Neural cell (in vitro differentiated cells): Measurements from ENCODE around the gene OR6C2.

Source experiments
- EP300 ChIP-seq: fragments of 450-650 bp; conservative IDR thresholded peaks from 2 replicates; pipeline ENCODE4 v1.6.1; 2014; ENCODE audit warnings: antibody characterized with exemption, mild to moderate bottlenecking, moderate library complexity; ENCODE audit not compliant: poor library complexity, severe bottlenecking
- EZH2 ChIP-seq: fragments of 200-600, 300-800 bp; shearing (Covaris generic), sonication (generic); IDR thresholded peaks from 2 replicates; pipeline ENCODE4 v1.6.1; 2014; ENCODE audit warnings: antibody characterized with exemption, low read length, borderline replicate concordance, mild to moderate bottlenecking; ENCODE audit not compliant: insufficient read depth, poor library complexity, severe bottlenecking
- MXI1 ChIP-seq: fragments of 450-650 bp; conservative IDR thresholded peaks from 2 replicates; pipeline ENCODE4 v1.6.1; 2014; ENCODE audit warnings: antibody characterized with exemption, mild to moderate bottlenecking; ENCODE audit not compliant: poor library complexity, severe bottlenecking
- POLR2AphosphoS5 ChIP-seq: IDR thresholded peaks from 2 replicates; pipeline ENCODE4 v1.6.1; 2012
- RAD21 ChIP-seq: fragments of 450-650 bp; conservative IDR thresholded peaks from 2 replicates; pipeline ENCODE4 v1.6.1; 2014; ENCODE audit warnings: antibody characterized with exemption, mild to moderate bottlenecking, moderate library complexity
- REST ChIP-seq: IDR thresholded peaks from 2 replicates; pipeline ENCODE4 v1.6.1; 2012; ENCODE audit warnings: borderline replicate concordance
- TAF1 ChIP-seq: IDR thresholded peaks from 2 replicates; pipeline ENCODE4 v1.6.1; 2012; ENCODE audit warnings: low read depth
- TF ChIP-seq, protein P1 (sequence below): fragments of 450-650 bp; IDR thresholded peaks from 2 replicates; pipeline ENCODE4 v1.5.1; 2014; ENCODE audit warnings: antibody characterized with exemption, mild to moderate bottlenecking, moderate library complexity; ENCODE audit not compliant: poor library complexity, severe bottlenecking

DNA sequence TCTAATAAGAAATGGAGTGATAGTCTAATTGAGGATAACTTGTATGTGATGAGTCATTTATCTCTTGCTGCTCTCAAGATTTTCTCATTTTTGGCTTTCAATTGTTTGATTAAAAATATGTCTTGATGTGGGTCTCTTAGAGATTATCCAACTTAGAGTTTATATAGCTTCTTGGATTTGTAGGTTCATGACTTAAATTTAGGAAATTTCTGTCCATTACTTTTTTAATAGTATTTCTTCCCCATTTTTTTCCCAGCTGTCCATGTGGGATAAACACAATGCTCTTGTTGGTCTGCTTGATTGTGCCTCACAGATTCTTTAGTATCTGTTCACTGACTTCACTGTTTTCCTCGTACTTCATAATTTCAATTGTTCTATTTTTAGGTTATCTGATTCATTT lies 36.0 kb upstream of the OR6C2 start:
- TF ChIP-seq, protein P1, sequence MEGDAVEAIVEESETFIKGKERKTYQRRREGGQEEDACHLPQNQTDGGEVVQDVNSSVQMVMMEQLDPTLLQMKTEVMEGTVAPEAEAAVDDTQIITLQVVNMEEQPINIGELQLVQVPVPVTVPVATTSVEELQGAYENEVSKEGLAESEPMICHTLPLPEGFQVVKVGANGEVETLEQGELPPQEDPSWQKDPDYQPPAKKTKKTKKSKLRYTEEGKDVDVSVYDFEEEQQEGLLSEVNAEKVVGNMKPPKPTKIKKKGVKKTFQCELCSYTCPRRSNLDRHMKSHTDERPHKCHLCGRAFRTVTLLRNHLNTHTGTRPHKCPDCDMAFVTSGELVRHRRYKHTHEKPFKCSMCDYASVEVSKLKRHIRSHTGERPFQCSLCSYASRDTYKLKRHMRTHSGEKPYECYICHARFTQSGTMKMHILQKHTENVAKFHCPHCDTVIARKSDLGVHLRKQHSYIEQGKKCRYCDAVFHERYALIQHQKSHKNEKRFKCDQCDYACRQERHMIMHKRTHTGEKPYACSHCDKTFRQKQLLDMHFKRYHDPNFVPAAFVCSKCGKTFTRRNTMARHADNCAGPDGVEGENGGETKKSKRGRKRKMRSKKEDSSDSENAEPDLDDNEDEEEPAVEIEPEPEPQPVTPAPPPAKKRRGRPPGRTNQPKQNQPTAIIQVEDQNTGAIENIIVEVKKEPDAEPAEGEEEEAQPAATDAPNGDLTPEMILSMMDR, result no peak
- TF ChIP-seq RAD21 (no peak), EZH2 (no peak), POLR2AphosphoS5 (no peak), REST (no peak), MXI1 (no peak), TAF1 (no peak), EP300 (no peak)
